Kidney epithelial cell (primary cell): ENCODE results near the gene HS1BP3. TPM values are rescaled to one million over a fixed set of nuclear protein-coding genes. Genes with fewer than 3 reads are reported as not detected.

Experiments
- DNase-seq: peaks from one replicate; pipeline ENCODE4 v3.0.0-alpha.2; 2010; ENCODE audit warnings: low read depth
- H3K27me3 ChIP-seq: 2 replicates; pipeline ENCODE4 v1.6.0; 2011; ENCODE audit warnings: low read length; ENCODE audit not compliant: control insufficient read depth, insufficient read depth
- H3K36me3 ChIP-seq: 2 replicates; pipeline ENCODE4 v1.5.1; 2011; ENCODE audit warnings: low read length; ENCODE audit not compliant: control insufficient read depth, insufficient read depth
- H3K4me3 ChIP-seq: 2 replicates; pipeline ENCODE4 v1.5.1; 2011; ENCODE audit warnings: low read depth, mild to moderate bottlenecking, control low read depth, low read length
- total RNA-seq: library from RNA; depleted of rRNA; stranded (reverse); fragments of >200 nt; gene quantifications from 2 replicates; pipeline ENCODE4 v1.2.3, GENCODE V29; 2015
- TF ChIP-seq, protein P1 (sequence below): IDR thresholded peaks from 2 replicates; pipeline ENCODE4 v1.5.1; 2011; ENCODE audit warnings: mild to moderate bottlenecking, moderate library complexity, low read length, control low read depth, inconsistent platforms; ENCODE audit not compliant: insufficient read depth, poor library complexity, severe bottlenecking

Gene HS1BP3
- total RNA-seq, 1 donor from 2014 or later, result 42.4 TPM

DNA sequence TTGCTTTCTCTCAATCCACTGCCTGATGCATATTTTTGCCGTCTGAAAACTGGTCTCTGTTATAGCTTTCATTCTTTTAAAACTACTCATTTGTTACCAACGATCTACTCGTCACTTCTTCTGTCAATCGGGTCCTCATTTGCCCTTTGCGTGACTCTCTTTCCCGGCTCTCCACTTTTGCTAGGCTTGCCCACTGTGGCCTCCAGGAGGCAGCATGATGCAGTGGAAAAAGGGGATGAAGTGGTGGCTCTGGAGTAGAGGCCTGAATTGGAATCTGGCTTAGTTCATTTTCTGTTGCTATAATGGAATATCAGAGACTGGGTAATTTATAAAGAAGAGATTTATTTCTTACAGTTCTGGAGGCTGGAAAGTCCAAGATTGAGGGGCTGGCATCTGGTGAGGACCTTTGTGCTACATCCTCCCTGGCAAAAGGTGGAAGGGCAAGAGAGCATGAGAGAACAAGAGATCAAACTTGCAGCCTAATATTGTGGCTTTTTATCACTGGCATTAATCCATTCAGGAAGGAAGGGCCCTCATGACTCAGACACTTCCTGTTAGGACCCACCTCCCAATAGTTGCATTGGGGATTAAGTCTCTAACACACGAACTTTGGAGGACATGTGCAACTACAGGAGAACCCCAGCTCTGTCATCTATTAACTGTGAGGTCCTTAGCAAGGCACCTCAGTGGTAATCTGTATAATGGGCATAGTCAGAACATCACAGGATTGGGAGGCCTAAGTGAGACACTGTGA, 31.4 kb upstream of the HS1BP3 start:
- TF ChIP-seq, protein P1, sequence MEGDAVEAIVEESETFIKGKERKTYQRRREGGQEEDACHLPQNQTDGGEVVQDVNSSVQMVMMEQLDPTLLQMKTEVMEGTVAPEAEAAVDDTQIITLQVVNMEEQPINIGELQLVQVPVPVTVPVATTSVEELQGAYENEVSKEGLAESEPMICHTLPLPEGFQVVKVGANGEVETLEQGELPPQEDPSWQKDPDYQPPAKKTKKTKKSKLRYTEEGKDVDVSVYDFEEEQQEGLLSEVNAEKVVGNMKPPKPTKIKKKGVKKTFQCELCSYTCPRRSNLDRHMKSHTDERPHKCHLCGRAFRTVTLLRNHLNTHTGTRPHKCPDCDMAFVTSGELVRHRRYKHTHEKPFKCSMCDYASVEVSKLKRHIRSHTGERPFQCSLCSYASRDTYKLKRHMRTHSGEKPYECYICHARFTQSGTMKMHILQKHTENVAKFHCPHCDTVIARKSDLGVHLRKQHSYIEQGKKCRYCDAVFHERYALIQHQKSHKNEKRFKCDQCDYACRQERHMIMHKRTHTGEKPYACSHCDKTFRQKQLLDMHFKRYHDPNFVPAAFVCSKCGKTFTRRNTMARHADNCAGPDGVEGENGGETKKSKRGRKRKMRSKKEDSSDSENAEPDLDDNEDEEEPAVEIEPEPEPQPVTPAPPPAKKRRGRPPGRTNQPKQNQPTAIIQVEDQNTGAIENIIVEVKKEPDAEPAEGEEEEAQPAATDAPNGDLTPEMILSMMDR, result peak; percentile 61
- no peaks in the 10 kb centered on the region for H3K36me3 ChIP-seq
- H3K4me3 ChIP-seq, result no peak overlapping the region
- no peaks in the 10 kb centered on the region for H3K27me3 ChIP-seq
- DNase-seq, result no peak

DNA sequence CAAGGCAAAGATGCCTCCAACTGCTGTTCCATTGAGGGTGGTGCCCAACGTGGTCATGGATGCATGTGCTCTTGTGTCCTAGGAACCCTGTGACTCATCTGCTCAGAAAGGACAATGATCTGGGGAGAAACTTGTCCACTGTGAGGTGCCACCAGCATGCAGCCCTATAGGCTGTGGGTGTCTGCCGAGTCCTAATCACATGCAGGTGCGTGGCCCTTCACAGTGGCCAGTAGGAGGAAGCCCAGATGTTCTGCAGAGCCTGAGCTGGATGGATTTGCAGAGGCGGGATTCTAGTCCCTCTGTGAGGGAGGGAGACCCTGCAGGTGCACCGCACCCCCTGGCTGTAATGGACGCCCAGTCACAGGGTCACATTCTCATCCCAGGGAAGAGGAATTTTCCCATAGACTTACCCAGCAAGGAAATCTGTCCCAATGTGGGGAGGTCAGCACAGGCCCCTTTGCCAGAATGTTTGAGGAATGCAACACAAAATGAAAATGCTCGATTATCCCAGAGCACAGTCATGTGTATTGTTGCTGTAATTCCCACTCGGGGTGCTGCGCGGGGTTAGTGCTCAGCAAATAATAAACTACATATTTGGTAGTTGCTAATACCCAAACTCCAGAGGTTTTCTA, 30.0 kb upstream of the HS1BP3 start:
- Histone ChIP-seq H3K36me3 (no peaks in the 10 kb centered on the region), H3K27me3 (no peaks in the 10 kb centered on the region)
- TF ChIP-seq, protein P1, result no peak

DNA sequence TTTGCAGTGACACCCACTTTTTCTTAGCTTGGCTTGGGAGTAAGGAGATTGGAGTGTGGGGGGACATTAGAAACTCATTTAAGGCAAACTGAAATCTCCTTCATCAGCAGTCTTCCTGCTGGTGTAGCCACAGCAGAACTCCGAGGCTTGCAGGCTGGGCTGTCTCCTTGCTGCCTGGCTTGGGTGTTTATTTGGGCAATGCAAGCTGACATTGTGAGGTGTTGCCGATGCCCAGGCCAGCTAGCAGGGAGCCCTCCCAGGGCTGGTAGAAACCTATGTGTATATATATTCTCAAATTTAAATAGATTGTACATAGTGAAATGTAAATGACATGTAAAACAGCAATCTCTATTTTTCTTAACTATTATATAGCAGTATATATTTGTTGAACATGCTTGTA, 27.9 kb upstream of the HS1BP3 start:
- TF ChIP-seq, protein P1, result no peak
- no peak for DNase-seq
- Histone ChIP-seq H3K27me3 (peaks cover 4% of the 10 kb centered on the region), H3K4me3 (no peak overlapping the region), H3K36me3 (no peaks in the 10 kb centered on the region)

More for the DNA sequence above, 30.0 kb upstream of the HS1BP3 start:
- no peak for DNase-seq
- H3K4me3 ChIP-seq, result no peak overlapping the region

DNA sequence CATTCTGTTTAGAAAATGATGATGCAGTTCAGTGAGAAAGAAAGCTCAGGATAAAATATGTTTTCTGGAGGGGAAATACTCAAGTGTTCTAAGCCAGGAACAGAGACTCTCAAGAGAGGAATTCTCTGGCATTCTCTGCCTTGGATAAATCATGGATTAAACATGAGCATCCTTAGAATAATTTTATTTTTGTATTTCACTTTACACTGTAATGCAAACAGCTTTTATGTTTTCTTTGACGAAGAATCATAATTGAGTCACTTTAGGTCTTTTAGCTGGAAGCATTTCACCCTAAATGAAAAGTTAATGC, 27.1 kb upstream of the HS1BP3 start:
- Histone ChIP-seq H3K36me3 (no peaks in the 10 kb centered on the region), H3K4me3 (no peak overlapping the region), H3K27me3 (peaks cover 4% of the 10 kb centered on the region)
- DNase-seq, result no peak
- TF ChIP-seq, protein P1, result no peak

DNA sequence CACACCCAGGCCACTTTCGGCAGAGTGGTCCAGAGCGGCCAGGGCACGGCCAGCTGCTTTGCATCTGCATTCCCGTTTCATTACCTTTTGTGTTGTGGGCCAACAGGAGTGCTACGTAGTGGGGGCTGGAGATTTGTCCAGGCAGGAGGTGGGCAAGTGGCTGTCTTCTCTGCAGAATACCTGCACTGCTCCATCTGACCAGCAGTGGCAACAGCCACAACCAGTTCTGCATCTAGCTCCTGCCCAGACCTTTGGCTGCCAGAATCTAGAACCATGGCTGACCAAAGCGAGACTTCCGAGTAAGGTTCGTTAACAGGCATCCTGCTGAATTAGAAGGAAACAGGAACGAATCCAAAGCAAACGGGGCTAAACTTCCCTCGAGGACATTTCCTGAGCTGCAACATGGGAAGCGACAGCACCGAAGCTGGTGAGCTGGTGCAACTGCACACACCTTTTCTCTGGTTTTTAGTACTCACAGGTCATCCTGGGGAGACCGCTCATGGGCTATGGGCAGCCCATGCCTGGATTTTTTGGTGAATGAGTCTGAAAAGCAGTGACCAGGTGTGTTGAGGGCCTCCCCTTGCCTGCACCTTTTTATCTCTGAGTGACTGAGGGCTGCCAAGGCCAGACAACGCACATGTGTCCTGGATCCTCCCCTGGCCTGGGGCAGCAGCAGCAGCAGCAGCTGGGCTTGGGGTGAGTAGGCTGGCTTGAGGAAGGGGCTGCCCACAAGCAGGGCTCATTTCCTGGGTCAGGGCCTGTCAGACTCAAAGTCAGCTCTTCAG, 26.6 kb upstream of the HS1BP3 start:
- no peak for DNase-seq
- Histone ChIP-seq H3K27me3 (peaks cover 8% of the 10 kb centered on the region), H3K36me3 (no peaks in the 10 kb centered on the region), H3K4me3 (no peak overlapping the region)
- TF ChIP-seq, protein P1, result peak; percentile 20
